H9 (cell line): ENCODE data around the gene JAGN1. TPM values are rescaled to one million over a fixed set of nuclear protein-coding genes. Genes with fewer than 3 reads are reported as not detected.
A peak's percentile ranks its signal among the peaks of the same experiment; 100 is the strongest.

ENCODE experiments used
- DNase-seq: peaks from one replicate; pipeline ENCODE4 v3.0.0-alpha.2; 2017
- H2AFZ ChIP-seq: one replicate; pipeline ENCODE4 v1.6.1; 2013; ENCODE audit warnings: mild to moderate bottlenecking, low read length, control low read depth, moderate library complexity
- H2AK5ac ChIP-seq: 2 replicates; pipeline ENCODE4 v1.6.1; 2013; ENCODE audit warnings: low read length, control low read depth, mixed read lengths; ENCODE audit not compliant: insufficient read length
- H2BK120ac ChIP-seq: one replicate; pipeline ENCODE4 v1.6.1; 2013; ENCODE audit warnings: low read depth, mild to moderate bottlenecking, low read length, control low read depth, inconsistent platforms; ENCODE audit not compliant: poor library complexity, severe bottlenecking
- H2BK12ac ChIP-seq: 2 replicates; pipeline ENCODE4 v1.6.1; 2013; ENCODE audit warnings: low read length, control low read depth, mixed read lengths, low read depth; ENCODE audit not compliant: insufficient read length
- H2BK15ac ChIP-seq: 2 replicates; pipeline ENCODE4 v1.6.1; 2013; ENCODE audit warnings: low read depth, low read length, control low read depth
- H2BK20ac ChIP-seq: one replicate; pipeline ENCODE4 v1.6.1; 2013; ENCODE audit warnings: low read depth, mild to moderate bottlenecking, low read length, control low read depth, inconsistent platforms; ENCODE audit not compliant: poor library complexity, severe bottlenecking
- H2BK5ac ChIP-seq: 2 replicates; pipeline ENCODE4 v1.6.1; 2013; ENCODE audit warnings: low read length, control low read depth, mixed read lengths; ENCODE audit not compliant: insufficient read length
- H3K14ac ChIP-seq: 2 replicates; pipeline ENCODE4 v1.6.1; 2013; ENCODE audit warnings: low read length, control low read depth; ENCODE audit not compliant: insufficient read depth
- H3K18ac ChIP-seq: 2 replicates; pipeline ENCODE4 v1.6.1; 2013; ENCODE audit warnings: low read depth, mild to moderate bottlenecking, mixed read lengths, low read length, control low read depth; ENCODE audit not compliant: insufficient read length
- H3K23ac ChIP-seq: 2 replicates; pipeline ENCODE4 v1.6.1; 2013; ENCODE audit warnings: low read length, control low read depth, mixed read lengths, low read depth; ENCODE audit not compliant: insufficient read length
- H3K23me2 ChIP-seq: 2 replicates; pipeline ENCODE4 v1.6.1; 2013; ENCODE audit warnings: low read depth, mild to moderate bottlenecking, mixed read lengths, low read length, control low read depth; ENCODE audit not compliant: insufficient read length, poor library complexity, severe bottlenecking
- H3K27ac ChIP-seq: 2 replicates; pipeline ENCODE4 v1.5.1; 2013; ENCODE audit warnings: low read length, control low read depth, mixed read lengths, low read depth; ENCODE audit not compliant: insufficient read length
- H3K27me3 ChIP-seq: 2 replicates; pipeline ENCODE4 v1.6.1; 2013; ENCODE audit warnings: low read length, control low read depth, inconsistent platforms; ENCODE audit not compliant: insufficient read depth
- H3K4ac ChIP-seq: 2 replicates; pipeline ENCODE4 v1.6.1; 2013; ENCODE audit warnings: low read depth, mild to moderate bottlenecking, control low read depth, inconsistent platforms, low read length, moderate library complexity
- H3K4me1 ChIP-seq: 2 replicates; pipeline ENCODE4 v1.6.1; 2013; ENCODE audit warnings: low read length, control low read depth, inconsistent platforms; ENCODE audit not compliant: insufficient read depth
- H3K4me2 ChIP-seq: 2 replicates; pipeline ENCODE4 v1.6.1; 2013; ENCODE audit warnings: low read length, control low read depth, mixed read lengths; ENCODE audit not compliant: insufficient read length, insufficient read depth
- H3K56ac ChIP-seq: 2 replicates; pipeline ENCODE4 v1.6.1; 2013; ENCODE audit warnings: low read depth, mild to moderate bottlenecking, mixed read lengths, low read length, control low read depth; ENCODE audit not compliant: insufficient read length
- H3K79me1 ChIP-seq: 2 replicates; pipeline ENCODE4 v1.6.1; 2013; ENCODE audit warnings: low read depth, mild to moderate bottlenecking, moderate library complexity, low read length, control low read depth, inconsistent platforms; ENCODE audit not compliant: insufficient read depth, poor library complexity, severe bottlenecking
- H3K79me2 ChIP-seq: 2 replicates; pipeline ENCODE4 v1.6.1; 2013; ENCODE audit warnings: low read length, control low read depth, inconsistent platforms; ENCODE audit not compliant: insufficient read depth
- H3K9ac ChIP-seq: 2 replicates; pipeline ENCODE4 v1.6.1; 2013; ENCODE audit warnings: low read length, control low read depth, mixed read lengths; ENCODE audit not compliant: insufficient read length; ENCODE audit errors: extremely low read depth
- H3K9me3 ChIP-seq: one replicate; pipeline ENCODE4 v1.6.1; 2013; ENCODE audit warnings: low read depth, low read length, inconsistent platforms; ENCODE audit not compliant: control insufficient read depth
- H3T11ph ChIP-seq: one replicate; pipeline ENCODE4 v1.6.1; 2013; ENCODE audit warnings: mild to moderate bottlenecking, low read length, control low read depth, inconsistent platforms
- H4K20me1 ChIP-seq: one replicate; pipeline ENCODE4 v1.6.1; 2013; ENCODE audit not compliant: control insufficient read depth, insufficient read length, insufficient read depth
- H4K5ac ChIP-seq: 2 replicates; pipeline ENCODE4 v1.6.1; 2013; ENCODE audit warnings: low read depth, mild to moderate bottlenecking, mixed read lengths, low read length, control low read depth; ENCODE audit not compliant: insufficient read length
- H4K8ac ChIP-seq: replicated peaks from 2 replicates; pipeline ENCODE4 v1.6.1; 2013; ENCODE audit warnings: low read length, control low read depth, mixed read lengths, low read depth; ENCODE audit not compliant: insufficient read length
- H4K91ac ChIP-seq: 2 replicates; pipeline ENCODE4 v1.6.1; 2013; ENCODE audit warnings: low read depth, mild to moderate bottlenecking, moderate library complexity, mixed read lengths, low read length, control low read depth; ENCODE audit not compliant: insufficient read length
- H3K27ac Mint-ChIP-seq, 3 experiments: 2 replicates in 2 of 3; 3 replicates in 1 of 3; pipeline ENCODE4 v1.8.0; 2020 to 2021; ENCODE audit warnings: mixed read lengths in 3 of 3, mild to moderate bottlenecking in 1 of 3, moderate library complexity in 1 of 3
- H3K27me3 Mint-ChIP-seq: 2 replicates; pipeline ENCODE4 v1.8.0; 2021; ENCODE audit warnings: low read depth, mild to moderate bottlenecking, moderate library complexity, mixed read lengths
- H3K36me3 Mint-ChIP-seq, 3 experiments: 2 replicates in 2 of 3; 3 replicates in 1 of 3; pipeline ENCODE4 v1.8.0; 2020 to 2021; ENCODE audit warnings: low read depth in 3 of 3, mixed read lengths in 3 of 3; ENCODE audit not compliant: insufficient read depth in 1 of 3
- H3K4me1 Mint-ChIP-seq, 2 experiments: 2 replicates each; pipeline ENCODE4 v1.8.0; 2020; ENCODE audit warnings: mixed read lengths in 2 of 2
- H3K4me3 Mint-ChIP-seq, 2 experiments: 2 replicates in 1 of 2; 3 replicates in 1 of 2; pipeline ENCODE4 v1.8.0; 2020 to 2021; ENCODE audit warnings: mild to moderate bottlenecking in 2 of 2, mixed read lengths in 2 of 2, moderate library complexity in 1 of 2
- H3K9me3 Mint-ChIP-seq, 2 experiments: 2 replicates in 1 of 2; 3 replicates in 1 of 2; pipeline ENCODE4 v1.8.0; 2020; ENCODE audit warnings: mild to moderate bottlenecking in 2 of 2, mixed read lengths in 2 of 2, moderate library complexity in 1 of 2
- CTCF ChIP-seq: fragments of 200-600 bp; sonication (generic); conservative IDR thresholded peaks from 3 replicates; pipeline ENCODE4 v1.8.0; 2021; ENCODE audit warnings: antibody characterized with exemption, mild to moderate bottlenecking
- WGBS: extraction: QIAGEN DNeasy Blood & Tissue Kit; methylation state at CpG from one replicate; pipeline ENCODE4 v1.1.7; 2013; ENCODE audit warnings: missing lambda C conversion rate, low lambda C conversion rate, mixed read lengths; ENCODE audit not compliant: insufficient read length; ENCODE audit errors: extremely low coverage; 5-methylcytosine and 5-hydroxymethylcytosine counted together
- total RNA-seq: library from RNA; stranded (reverse); gene quantifications from 2 replicates; pipeline ENCODE4 v1.2.1, GENCODE V29; 2021

Gene JAGN1
- total RNA-seq, 1 experiment from 2014 or later, result 33.5 TPM

GRCh38 chr3:9891072-9891622, 737 bp downstream of the JAGN1 start:
- no peak overlapping the region for H4K8ac ChIP-seq
- H3K79me1 ChIP-seq, result peaks cover 6% of the 10 kb centered on the region
- H4K5ac ChIP-seq, result no peak overlapping the region
- no peak overlapping the region for H3K23ac ChIP-seq
- H3K14ac ChIP-seq, result peak overlapping the region; percentile 88
- no peak overlapping the region for H2BK15ac ChIP-seq
- peak overlapping the region; percentile 59 for H3K18ac ChIP-seq
- peak overlapping the region in 1 of 3 experiments; percentile 98; a peak in 2 of 7 replicates for H3K27ac Mint-ChIP-seq
- H3K36me3 Mint-ChIP-seq, result peaks cover 15 to 30% (median 29%) of the 10 kb centered on the region in 3 experiments
- H3K27me3 ChIP-seq, result no peaks in the 10 kb centered on the region; the same call in 1 of the 2 replicates
- H2BK5ac ChIP-seq, result no peak overlapping the region
- no peaks in the 10 kb centered on the region for H3K9me3 Mint-ChIP-seq
- no peak overlapping the region for H4K91ac ChIP-seq
- H3K79me2 ChIP-seq, result peaks cover 6% of the 10 kb centered on the region; the same call in 1 of the 2 replicates
- no peaks in the 10 kb centered on the region; the same call in 1 of the 2 replicates for H3K27me3 Mint-ChIP-seq
- no peaks in the 10 kb centered on the region for H3K23me2 ChIP-seq
- H2BK12ac ChIP-seq, result no peak overlapping the region
- no peak overlapping the region for H3K27ac ChIP-seq
- no CpG with 5 or more reads among the region's 12 CpGs for WGBS
- no peak overlapping the region for H3K56ac ChIP-seq
- no peak for DNase-seq
- TF ChIP-seq CTCF, result no peak
- H2AFZ ChIP-seq, result no peak overlapping the region
- H4K20me1 ChIP-seq, result no peaks in the 10 kb centered on the region
- H2BK20ac ChIP-seq, result no peak overlapping the region
- no peak overlapping the region for H2BK120ac ChIP-seq
- H2AK5ac ChIP-seq, result no peak overlapping the region
- peak overlapping the region; percentile 97 to 98 for H3K4me3 Mint-ChIP-seq
- H3K4me1 Mint-ChIP-seq, result peaks cover 1 to 10% of the 10 kb centered on the region in 2 experiments; a peak in 2 of 4 replicates
- H3K4me2 ChIP-seq, result peak overlapping the region; percentile 83
- no peak overlapping the region for H3K4ac ChIP-seq
- no peaks in the 10 kb centered on the region for H3K4me1 ChIP-seq
- H3K9me3 ChIP-seq, result no peaks in the 10 kb centered on the region
- H3K9ac ChIP-seq, result peak overlapping the region; percentile 85
- no peak overlapping the region for H3T11ph ChIP-seq
